Heart left ventricle (tissue), 16 donors: Measurements from ENCODE around the gene DAAM1. TPM values are rescaled to one million over a fixed set of nuclear protein-coding genes. Genes with fewer than 3 reads are reported as not detected.

ENCODE experiments used
- ATAC-seq, 4 donors: fragments of 200-7000 bp; cut with Tn5 transposase; one replicate each; pipeline ENCODE4 v1.9.1; 2020 to 2022; ENCODE audit warnings: moderate library complexity in 4 of 4, mild to moderate bottlenecking in 3 of 4, moderate number of reproducible peaks in 1 of 4
- DNase-seq, 5 donors: peaks; one replicate each; pipeline ENCODE4 v3.0.0-alpha.2; 2020
- H3K27ac ChIP-seq, 12 donors: fragments of 200-600 bp; sonication (generic) in 4 of 12; one replicate each; pipeline versions ENCODE4 v1.5.0 to v1.8.0; 2016 to 2022; ENCODE audit warnings: mild to moderate bottlenecking in 2 of 12
- H3K27me3 ChIP-seq, 9 donors: fragments of 200-600 bp; sonication (generic) in 2 of 9; one replicate each; pipeline versions ENCODE4 v1.5.1 to v1.8.0; 2016 to 2022; ENCODE audit warnings: mild to moderate bottlenecking in 3 of 9
- H3K36me3 ChIP-seq, 9 donors: fragments of 200-600 bp; sonication (generic) in 2 of 9; one replicate each; pipeline versions ENCODE4 v1.5.0 to v1.8.0; 2018 to 2022; ENCODE audit warnings: mild to moderate bottlenecking in 2 of 9
- H3K4me1 ChIP-seq, 12 donors: fragments of 200-600 bp; sonication (generic) in 4 of 12; one replicate each; pipeline versions ENCODE4 v1.5.0 to v1.8.0; 2016 to 2022; ENCODE audit warnings: mild to moderate bottlenecking in 3 of 12
- H3K4me3 ChIP-seq, 12 donors: fragments of 200-600 bp; sonication (generic) in 4 of 12; one replicate each; pipeline versions ENCODE4 v1.5.0 to v1.8.0; 2017 to 2022; ENCODE audit warnings: mild to moderate bottlenecking in 9 of 12, moderate library complexity in 4 of 12
- H3K9me3 ChIP-seq, 12 donors: fragments of 200-600 bp; sonication (generic) in 4 of 12; one replicate each; pipeline versions ENCODE4 v1.5.0 to v1.8.0; 2016 to 2022; ENCODE audit warnings: mild to moderate bottlenecking in 1 of 12
- CTCF ChIP-seq, 12 donors: fragments of 200-600 bp; sonication (generic) in 4 of 12; IDR thresholded peaks; one replicate each; pipeline versions ENCODE4 v1.5.0 to v1.8.0; 2018 to 2022; ENCODE audit warnings: antibody characterized with exemption in 12 of 12, mild to moderate bottlenecking in 5 of 12
- POLR2A ChIP-seq, 2 donors: fragments of 450-650 bp; IDR thresholded peaks; one replicate each; pipeline ENCODE4 v1.6.1; 2017; ENCODE audit warnings: antibody characterized with exemption in 2 of 2, mild to moderate bottlenecking in 2 of 2, moderate library complexity in 2 of 2
- WGBS, 4 donors: extraction: QIAGEN DNeasy Blood & Tissue Kit in 2 of 4; methylation state at CpG; one replicate each; pipeline versions ENCODE4 v1.1.5 to v1.1.7; 2013 to 2018; 5-methylcytosine and 5-hydroxymethylcytosine counted together
- intact Hi-C, 10 donors: fragments of 100-400 bp; cut with DNase I; formaldehyde crosslinking; loops; one replicate each; pipeline versions ENCODE4 v1.11.1 to v1.14.2; 2022
- polyA plus RNA-seq, 2 donors: library from polyadenylated mRNA; stranded (reverse); fragments of 200-250 nt; gene quantifications; one replicate each; pipeline ENCODE4 v1.2.3, GENCODE V29; 2013
- total RNA-seq, 9 donors: library from RNA; depleted of rRNA in 2 of 9; stranded (reverse); fragments of >200 nt in 2 of 9; fragmentation: NEBNext Ultra II Directional in 3 of 9; extraction: Animal tissue kit (Norgen Biotek cat#: 25700) in 3 of 9; gene quantifications; one replicate each; pipeline versions ENCODE4 v1.1.0 to v1.2.4, GENCODE V29; 2016 to 2023
- donor health status: ischemic (EF 13 %, LVEDD 7.1; RV severe dilation, severe dysfunction).
- donor health status: healthy with polysubstance abuse.
- donor health status: DM: no; HTN: yes; CAD: no.
- donor health status: DM: no; HTN: no; CAD: no.
- donor health status: ischemic (EF 25% LVEDD 6.9; RV normal size, moderate dysfunction).
- donor health status: ischemic (EF 25% LVEDD 5.7; RV mildly dilated, moderate dysfunction).
- donor health status: healthy.
- donor health status: DM: yes; HTN: yes; CAD: no.
- donor health status: ischemic (EF 35%, LVEDD 5.7; RV mildly dilated, moderate dysfunction).
- donor health status: nonischemic (EF 11% LVEDD 7.7; RV severe dilation, severe dysfunction).
- donor health status: DM: yes; HTN: yes; CAD: no.
- donor health status: PGD.
- donor health status: ischemic (EF 29% LVEDD 5.4; RV normal size, mild dysfunction).
- donor health status: nonischemic (EF 23%, LVEDD 6.1; RV moderate dilation, normal function).

DAAM1 gene
- total and polyA plus RNA-seq, 11 donors, result 18.2 to 92.6 (median 67.2) TPM

GRCh38 chr14:59239022-59239421 lies 50.6 kb downstream of the DAAM1 start:
- no peaks in the 10 kb centered on the region for H3K27me3 ChIP-seq
- ATAC-seq (no peak), DNase-seq (no peak)
- TF ChIP-seq CTCF (IDR thresholded peaks at IDR 0.05) (no peak), POLR2A (IDR thresholded peaks at IDR 0.05) (no peak)
- H3K9me3 ChIP-seq, result no peaks in the 10 kb centered on the region
- peaks cover 3 to 76% (median 46%) of the 10 kb centered on the region in 12 donors for H3K4me1 ChIP-seq
- peak overlapping the region in 1 of 12 donors; percentile 15 for H3K27ac ChIP-seq
- H3K36me3 ChIP-seq, result no peaks in the 10 kb centered on the region
- intact Hi-C loops, result no loop called here
- H3K4me3 ChIP-seq, result no peak overlapping the region

GRCh38 chr14:59240356-59240755 lies 51.9 kb downstream of the DAAM1 start:
- TF ChIP-seq CTCF (IDR thresholded peaks at IDR 0.05) (no peak), POLR2A (IDR thresholded peaks at IDR 0.05) (no peak)
- intact Hi-C loops, result loop anchor here in 2 of 10 donors (10.0 kb wide), 1 partner anchor 46 kb away; no protein-coding TSS in a partner anchor

GRCh38 chr14:59241121-59241520 lies 52.7 kb downstream of the DAAM1 start:
- Histone ChIP-seq H3K9me3 (no peaks in the 10 kb centered on the region), H3K4me3 (no peak overlapping the region), H3K36me3 (no peaks in the 10 kb centered on the region), H3K27me3 (no peaks in the 10 kb centered on the region), H3K27ac (peak overlapping the region in 2 of 12 donors; percentile 3 to 39), H3K4me1 (peaks cover 3 to 76% (median 46%) of the 10 kb centered on the region in 12 donors)
- TF ChIP-seq CTCF (IDR thresholded peaks at IDR 0.05), result no peak
- no peak for TF ChIP-seq POLR2A (IDR thresholded peaks at IDR 0.05)
- no peak for ATAC-seq
- intact Hi-C loops, result loop anchor here in 2 of 10 donors (10.0 kb wide), 1 partner anchor 46 kb away; no protein-coding TSS in a partner anchor
- DNase-seq, result no peak
- WGBS, 4 donors, result 60 to 73% (median 65%) methylated on average over 2 of the region's 2 CpGs

More at GRCh38 chr14:59240356-59240755, 51.9 kb downstream of the DAAM1 start:
- peaks cover 3 to 79% (median 49%) of the 10 kb centered on the region in 12 donors for H3K4me1 ChIP-seq
- H3K36me3 ChIP-seq, result no peaks in the 10 kb centered on the region
- ATAC-seq (no peak), DNase-seq (no peak)
- WGBS, 4 donors, result 88 to 100% (median 97%) methylated on average over 2 of the region's 2 CpGs
- no peak overlapping the region for H3K4me3 ChIP-seq
- H3K27me3 ChIP-seq, result no peaks in the 10 kb centered on the region
- no peaks in the 10 kb centered on the region for H3K9me3 ChIP-seq
- no peak overlapping the region for H3K27ac ChIP-seq

- no peak for TF ChIP-seq POLR2A (IDR thresholded peaks at IDR 0.05)
- TF ChIP-seq CTCF (IDR thresholded peaks at IDR 0.05), result no peak
- Histone ChIP-seq H3K4me1 (peaks cover under 1 to 62% (median 39%) of the 10 kb centered on the region in 12 donors), H3K9me3 (no peaks in the 10 kb centered on the region), H3K27ac (no peak overlapping the region), H3K27me3 (no peaks in the 10 kb centered on the region), H3K4me3 (no peak overlapping the region), H3K36me3 (no peaks in the 10 kb centered on the region)
- intact Hi-C loops, result loop anchor here in 2 of 10 donors (10.0 kb wide), 1 partner anchor 48 kb away; no protein-coding TSS in a partner anchor
- DNase-seq (no peak), ATAC-seq (no peak)
- WGBS, 4 donors, result 70 to 86% (median 79%) methylated on average over 1 of the region's 1 CpG
Observed at GRCh38 chr14:59243174-59243573, 54.7 kb downstream of the DAAM1 start.
